Left lung (tissue), 10 donors: Measurements from ENCODE around the gene CAPZA2. TPM values are rescaled to one million over a fixed set of nuclear protein-coding genes. Genes with fewer than 3 reads are reported as not detected.

Experiments
- ATAC-seq: fragments of 200-7000 bp; cut with Tn5 transposase; one replicate; pipeline ENCODE4 v1.9.1; 2020; ENCODE audit warnings: moderate library complexity
- DNase-seq, 4 donors: peaks; one replicate each; pipeline ENCODE4 v3.0.0-alpha.2; 2013 to 2020
- H3K27ac ChIP-seq, 2 donors: fragments of 200-600 bp; sonication (generic) in 1 of 2; one replicate each; pipeline versions ENCODE4 v1.5.0 to v1.8.0; 2020 to 2021
- H3K27me3 ChIP-seq, 2 donors: fragments of 200-600 bp; sonication (generic) in 1 of 2; one replicate each; pipeline versions ENCODE4 v1.5.0 to v1.8.0; 2020 to 2021
- H3K36me3 ChIP-seq, 2 donors: fragments of 200-600 bp; sonication (generic) in 1 of 2; one replicate each; pipeline versions ENCODE4 v1.5.0 to v1.8.0; 2020 to 2021
- H3K4me1 ChIP-seq, 2 donors: fragments of 200-600 bp; one replicate each; pipeline ENCODE4 v1.8.0; 2021
- H3K4me3 ChIP-seq, 2 donors: fragments of 200-600 bp; sonication (generic) in 1 of 2; one replicate each; pipeline versions ENCODE4 v1.5.0 to v1.8.0; 2020 to 2021; ENCODE audit warnings: mild to moderate bottlenecking in 1 of 2
- H3K9me3 ChIP-seq, 2 donors: fragments of 200-600 bp; sonication (generic) in 1 of 2; one replicate each; pipeline versions ENCODE4 v1.5.0 to v1.8.0; 2020 to 2021
- intact Hi-C, 2 donors: fragments of 100-400 bp; cut with DNase I; formaldehyde crosslinking; loops; one replicate each; pipeline versions ENCODE4 v1.11.2 to v1.14.2; 2022
- polyA plus RNA-seq, 6 donors: library from polyadenylated mRNA; unstranded; fragments of 120-200 nt; gene quantifications; one replicate each; pipeline ENCODE4 v1.2.1, GENCODE V29; 2013; ENCODE audit not compliant: insufficient read length in 6 of 6
- total RNA-seq, 2 donors: library from RNA; stranded (reverse); fragmentation: NEBNext Ultra II Directional; extraction: Animal tissue kit (Norgen Biotek cat#: 25700); gene quantifications; one replicate each; pipeline ENCODE4 v1.2.1, GENCODE V29; 2021
- TF ChIP-seq, protein P1 (sequence below), 2 donors: fragments of 200-600 bp; sonication (generic) in 1 of 2; IDR thresholded peaks; one replicate each; pipeline versions ENCODE4 v1.5.0 to v1.8.0; 2021; ENCODE audit warnings: antibody characterized with exemption in 2 of 2
- donor health status: DM: no; HTN: yes; CAD: no.
- donor health status: DM: no; HTN: no; CAD: no.

CAPZA2 gene
- total and polyA plus RNA-seq, 8 donors, result 129 to 286 (median 155) TPM

DNA sequence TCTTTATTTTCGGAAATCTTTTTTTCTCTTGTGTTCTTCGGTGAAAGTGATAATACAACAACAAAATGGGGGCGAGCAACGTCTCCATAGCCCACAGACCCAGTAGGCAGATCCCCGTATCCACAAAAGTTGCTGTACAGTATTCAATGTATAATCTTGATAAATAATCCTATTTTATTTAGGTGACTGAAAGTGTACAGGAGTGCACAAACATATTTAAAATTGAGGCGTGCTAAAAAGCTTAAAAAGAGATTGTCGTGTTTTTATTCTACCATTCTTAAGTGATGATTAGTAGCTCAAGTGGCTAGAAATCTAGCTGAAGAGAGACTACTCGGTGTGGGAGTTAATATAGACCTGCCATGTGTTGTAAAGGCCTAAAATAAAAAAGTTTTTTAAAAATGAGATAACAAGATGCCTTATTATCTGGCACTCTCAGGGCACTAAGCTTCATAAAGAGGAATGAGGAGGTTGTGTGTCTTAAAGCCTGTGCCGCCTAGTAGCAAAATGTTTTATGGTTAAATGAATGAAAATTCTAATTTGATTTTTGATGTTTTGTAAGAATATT, 1.6 kb downstream of the CAPZA2 start:
- peak overlapping the region; percentile 89 to 94 for H3K4me3 ChIP-seq
- no peak for DNase-seq
- H3K4me1 ChIP-seq, result peaks cover 16 to 75% of the 10 kb centered on the region in 2 donors
- peak overlapping the region; percentile 99 to 100 for H3K27ac ChIP-seq
- TF ChIP-seq, protein P1, sequence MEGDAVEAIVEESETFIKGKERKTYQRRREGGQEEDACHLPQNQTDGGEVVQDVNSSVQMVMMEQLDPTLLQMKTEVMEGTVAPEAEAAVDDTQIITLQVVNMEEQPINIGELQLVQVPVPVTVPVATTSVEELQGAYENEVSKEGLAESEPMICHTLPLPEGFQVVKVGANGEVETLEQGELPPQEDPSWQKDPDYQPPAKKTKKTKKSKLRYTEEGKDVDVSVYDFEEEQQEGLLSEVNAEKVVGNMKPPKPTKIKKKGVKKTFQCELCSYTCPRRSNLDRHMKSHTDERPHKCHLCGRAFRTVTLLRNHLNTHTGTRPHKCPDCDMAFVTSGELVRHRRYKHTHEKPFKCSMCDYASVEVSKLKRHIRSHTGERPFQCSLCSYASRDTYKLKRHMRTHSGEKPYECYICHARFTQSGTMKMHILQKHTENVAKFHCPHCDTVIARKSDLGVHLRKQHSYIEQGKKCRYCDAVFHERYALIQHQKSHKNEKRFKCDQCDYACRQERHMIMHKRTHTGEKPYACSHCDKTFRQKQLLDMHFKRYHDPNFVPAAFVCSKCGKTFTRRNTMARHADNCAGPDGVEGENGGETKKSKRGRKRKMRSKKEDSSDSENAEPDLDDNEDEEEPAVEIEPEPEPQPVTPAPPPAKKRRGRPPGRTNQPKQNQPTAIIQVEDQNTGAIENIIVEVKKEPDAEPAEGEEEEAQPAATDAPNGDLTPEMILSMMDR (IDR thresholded peaks at IDR 0.05), result no peak
- no peak for ATAC-seq
- H3K9me3 ChIP-seq, result no peaks in the 10 kb centered on the region
- H3K36me3 ChIP-seq, result no peaks in the 10 kb centered on the region
- H3K27me3 ChIP-seq, result no peaks in the 10 kb centered on the region
- intact Hi-C loops, result no loop called here

DNA sequence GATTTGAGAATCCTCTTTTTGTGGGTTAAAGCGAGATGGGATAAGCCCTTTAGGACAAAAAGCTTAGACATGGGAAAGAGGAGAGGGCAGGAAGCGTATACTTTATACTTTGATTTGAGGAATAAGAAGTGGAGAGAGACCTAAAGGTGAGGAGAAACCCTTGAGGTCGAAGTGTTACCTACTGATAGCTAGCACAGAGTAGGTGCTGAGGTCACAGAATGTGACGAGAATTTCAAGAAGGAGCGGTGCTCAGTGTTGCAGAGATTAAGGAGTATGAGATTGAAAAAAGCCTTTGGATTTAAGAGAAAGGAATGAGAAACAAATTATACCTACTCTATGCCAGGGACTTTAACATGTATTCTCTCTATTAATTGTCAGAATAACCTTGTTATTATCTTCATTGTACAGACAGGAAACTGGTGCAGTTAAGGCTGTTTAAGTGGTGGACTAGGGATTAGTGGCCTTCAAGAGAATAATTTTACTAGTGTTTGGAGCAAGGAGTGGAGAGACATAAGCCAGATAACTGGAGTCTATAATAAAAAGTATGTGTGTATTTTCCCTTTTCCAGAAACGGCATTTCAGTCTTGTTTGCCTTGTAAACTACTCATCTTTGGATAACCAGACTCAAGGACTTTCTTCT, 8.8 kb downstream of the CAPZA2 start:
- Histone ChIP-seq H3K9me3 (no peaks in the 10 kb centered on the region), H3K4me1 (peaks cover 24 to 98% of the 10 kb centered on the region in 2 donors), H3K36me3 (no peaks in the 10 kb centered on the region), H3K27me3 (no peaks in the 10 kb centered on the region), H3K27ac (peak overlapping the region; percentile 20 to 40), H3K4me3 (no peak overlapping the region)
- no peak for ATAC-seq
- no peak for DNase-seq
- TF ChIP-seq, protein P1 (IDR thresholded peaks at IDR 0.05), result no peak
- intact Hi-C loops, result no loop called here

DNA sequence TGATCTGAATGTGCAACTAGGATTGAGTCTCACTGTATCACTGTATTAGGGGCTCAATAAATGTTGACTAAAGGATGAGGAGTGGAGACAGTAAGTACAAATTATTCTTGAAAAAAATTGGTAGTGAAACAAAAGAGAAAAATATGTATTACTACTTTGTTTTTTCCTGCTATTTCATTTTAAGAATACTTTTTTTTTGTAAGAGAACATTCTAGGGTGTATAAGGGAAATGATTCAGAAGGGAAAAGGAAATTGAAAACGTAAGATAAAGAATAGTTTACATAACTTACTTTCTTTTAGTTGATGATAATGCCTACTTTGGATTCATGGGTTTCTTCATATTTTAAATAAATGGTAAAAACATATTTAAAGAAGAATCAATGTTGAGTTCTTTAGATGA, 9.6 kb downstream of the CAPZA2 start:
- H3K4me1 ChIP-seq, result peaks cover 24 to 99% of the 10 kb centered on the region in 2 donors
- no peak overlapping the region for H3K4me3 ChIP-seq
- intact Hi-C loops, result no loop called here
- DNase-seq (no peak), ATAC-seq (no peak)
- H3K27me3 ChIP-seq, result no peaks in the 10 kb centered on the region
- H3K9me3 ChIP-seq, result no peaks in the 10 kb centered on the region
- no peak overlapping the region for H3K27ac ChIP-seq
- H3K36me3 ChIP-seq, result no peaks in the 10 kb centered on the region
- TF ChIP-seq, protein P1 (IDR thresholded peaks at IDR 0.05), result no peak

DNA sequence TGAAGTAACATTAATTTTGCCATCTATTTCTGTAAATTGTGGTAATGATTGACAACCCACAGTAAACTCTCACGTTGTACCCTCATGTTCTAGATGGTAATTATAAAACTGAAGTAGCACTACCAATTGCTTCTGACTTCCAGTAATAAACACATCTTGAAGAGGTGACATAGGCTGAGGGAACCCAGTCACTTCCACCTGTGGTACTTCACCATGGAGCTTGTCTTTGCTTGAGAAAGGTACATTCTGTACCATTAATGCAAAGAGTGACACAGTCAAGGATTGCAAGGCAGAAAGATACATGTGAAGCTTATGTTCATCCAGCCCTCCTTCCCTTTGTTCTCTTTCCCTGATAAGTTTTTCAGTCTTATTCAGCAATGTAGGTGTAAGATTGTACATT, 11.2 kb downstream of the CAPZA2 start:
- TF ChIP-seq, protein P1 (IDR thresholded peaks at IDR 0.05), result no peak
- Histone ChIP-seq H3K36me3 (no peaks in the 10 kb centered on the region), H3K27ac (peak overlapping the region in 1 of 2 donors; percentile 52), H3K4me1 (peaks cover 21 to 99% of the 10 kb centered on the region in 2 donors), H3K4me3 (no peak overlapping the region), H3K27me3 (no peaks in the 10 kb centered on the region), H3K9me3 (no peaks in the 10 kb centered on the region)
- DNase-seq (no peak), ATAC-seq (peak; percentile 46)
- intact Hi-C loops, result no loop called here

DNA sequence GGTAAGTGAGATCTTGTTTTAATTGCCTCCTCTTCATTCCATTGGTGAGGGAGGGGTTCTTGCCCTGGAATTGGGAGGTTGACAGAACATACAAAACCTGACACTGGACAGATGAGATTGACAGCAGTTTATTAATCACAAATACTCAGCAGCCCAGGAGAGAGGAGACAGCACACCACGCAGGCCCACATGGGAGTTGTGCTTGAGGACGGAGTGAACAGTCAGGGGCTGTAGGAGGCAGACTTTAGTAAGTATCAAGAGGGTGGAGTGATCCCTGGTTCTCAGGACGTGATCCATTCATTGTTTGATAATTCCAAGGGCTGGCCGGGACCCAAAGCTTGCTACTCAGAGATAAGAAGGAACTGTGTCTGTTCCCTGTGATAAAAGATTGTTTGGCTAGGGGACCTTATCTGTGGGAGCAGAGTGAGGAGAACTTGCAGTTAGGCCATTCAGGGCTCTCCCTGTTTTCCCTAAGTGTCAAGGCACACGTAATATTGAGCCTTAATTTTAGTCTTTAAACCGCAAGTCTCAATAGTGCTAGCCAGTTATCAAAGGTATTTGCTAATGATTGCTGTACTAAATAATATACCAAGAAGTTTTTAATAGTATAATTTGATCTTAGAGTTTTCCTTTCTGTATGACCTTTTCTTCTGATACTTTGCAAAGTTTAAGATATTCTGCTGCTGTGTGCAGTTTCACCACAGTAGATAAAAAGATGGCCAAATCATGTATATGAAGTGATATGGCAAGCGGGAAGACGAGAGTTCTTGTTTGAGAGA, 14.5 kb downstream of the CAPZA2 start:
- H3K4me1 ChIP-seq, result peaks cover 7 to 94% of the 10 kb centered on the region in 2 donors
- ATAC-seq, result peak; percentile 71

More for the DNA sequence above, 14.5 kb downstream of the CAPZA2 start:
- peak in 1 of 4 donors; percentile 35 for DNase-seq
- no peaks in the 10 kb centered on the region for H3K27me3 ChIP-seq
- peak overlapping the region; percentile 24 to 40 for H3K27ac ChIP-seq
- intact Hi-C loops, result no loop called here
- H3K9me3 ChIP-seq, result no peaks in the 10 kb centered on the region
- TF ChIP-seq, protein P1 (IDR thresholded peaks at IDR 0.05), result no peak
- no peak overlapping the region for H3K4me3 ChIP-seq
- H3K36me3 ChIP-seq, result no peaks in the 10 kb centered on the region
